ENCODE results near the gene SPTBN5. TPM values are rescaled to one million over a fixed set of nuclear protein-coding genes. Genes with fewer than 3 reads are reported as not detected.

SPTBN5 gene
- total RNA-seq, 4 donors from 2014 or later: 0.17 to 1.2 (median 0.68) TPM

DNA sequence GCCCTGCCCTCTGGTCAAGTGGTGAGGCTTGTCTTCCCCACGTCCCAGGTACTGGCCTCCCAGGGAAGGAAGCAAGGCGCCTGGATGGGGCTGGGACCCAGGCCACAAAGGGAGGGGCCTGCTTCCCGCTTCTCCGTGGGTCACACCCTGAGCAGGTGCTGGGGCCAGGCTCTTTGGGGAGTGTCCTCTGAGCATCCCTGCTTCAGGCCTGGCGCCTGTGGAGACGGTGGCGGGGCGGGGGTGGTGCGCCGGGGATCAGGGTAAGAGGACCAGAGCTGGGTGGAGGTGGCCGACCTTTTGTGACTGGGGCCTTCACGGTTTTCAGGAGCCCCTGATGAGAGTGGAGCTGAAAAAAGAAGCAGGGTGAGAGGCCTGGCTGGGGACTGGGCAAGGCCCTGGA lies 51.6 kb downstream of the SPTBN5 start:
- no peaks in the 10 kb centered on the region for H3K4me1 ChIP-seq
- no peaks in the 10 kb centered on the region for H3K9me3 ChIP-seq
- no peak overlapping the region for H3K27ac ChIP-seq (replicated peaks in 1 of 4)
- no peak for DNase-seq (ENCODE audit: extremely low spot score)
- peaks cover 34 to 84% (median 76%) of the 10 kb centered on the region in 4 donors for H3K36me3 ChIP-seq
- no peak overlapping the region for H3K4me3 ChIP-seq
- intact Hi-C loops (cut with DNase I): no loop called here
- no peaks in the 10 kb centered on the region for H3K27me3 ChIP-seq
- 76% methylated on average over 12 of the region's 12 CpGs for WGBS
- no peak for TF ChIP-seq EP300 (IDR thresholded peaks at IDR 0.05)
- TF ChIP-seq, protein P1, sequence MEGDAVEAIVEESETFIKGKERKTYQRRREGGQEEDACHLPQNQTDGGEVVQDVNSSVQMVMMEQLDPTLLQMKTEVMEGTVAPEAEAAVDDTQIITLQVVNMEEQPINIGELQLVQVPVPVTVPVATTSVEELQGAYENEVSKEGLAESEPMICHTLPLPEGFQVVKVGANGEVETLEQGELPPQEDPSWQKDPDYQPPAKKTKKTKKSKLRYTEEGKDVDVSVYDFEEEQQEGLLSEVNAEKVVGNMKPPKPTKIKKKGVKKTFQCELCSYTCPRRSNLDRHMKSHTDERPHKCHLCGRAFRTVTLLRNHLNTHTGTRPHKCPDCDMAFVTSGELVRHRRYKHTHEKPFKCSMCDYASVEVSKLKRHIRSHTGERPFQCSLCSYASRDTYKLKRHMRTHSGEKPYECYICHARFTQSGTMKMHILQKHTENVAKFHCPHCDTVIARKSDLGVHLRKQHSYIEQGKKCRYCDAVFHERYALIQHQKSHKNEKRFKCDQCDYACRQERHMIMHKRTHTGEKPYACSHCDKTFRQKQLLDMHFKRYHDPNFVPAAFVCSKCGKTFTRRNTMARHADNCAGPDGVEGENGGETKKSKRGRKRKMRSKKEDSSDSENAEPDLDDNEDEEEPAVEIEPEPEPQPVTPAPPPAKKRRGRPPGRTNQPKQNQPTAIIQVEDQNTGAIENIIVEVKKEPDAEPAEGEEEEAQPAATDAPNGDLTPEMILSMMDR (IDR thresholded peaks at IDR 0.05): no peak
- no peak for TF ChIP-seq POLR2A (IDR thresholded peaks at IDR 0.05; ENCODE audit: low read depth)

DNA sequence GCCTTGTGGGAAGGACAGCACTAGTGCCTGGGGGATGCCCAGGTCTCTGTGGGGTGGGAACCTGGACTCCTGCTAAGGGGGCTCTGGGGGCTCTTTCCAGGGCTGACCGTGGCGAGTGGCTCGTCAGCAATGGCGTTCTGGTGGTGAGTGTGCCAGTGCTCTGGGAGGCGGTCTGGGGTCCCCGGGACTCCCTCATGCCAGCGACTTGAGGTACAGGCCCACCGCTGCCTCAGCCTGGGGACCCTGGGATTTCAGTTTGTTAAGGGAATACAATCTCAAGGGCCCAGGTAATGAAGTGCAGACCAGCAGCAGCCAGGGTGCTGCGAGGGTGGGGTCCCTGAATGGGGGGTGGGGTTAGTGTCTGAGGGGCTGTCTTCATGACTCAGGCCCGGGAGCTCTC lies 52.7 kb downstream of the SPTBN5 start:
- Histone ChIP-seq H3K4me3 (no peak overlapping the region), H3K27me3 (no peaks in the 10 kb centered on the region), H3K9me3 (no peaks in the 10 kb centered on the region), H3K36me3 (peaks cover 25 to 83% (median 72%) of the 10 kb centered on the region in 4 donors), H3K4me1 (peaks cover 0 to 1% (median 0%) of the 10 kb centered on the region in 4 donors), H3K27ac (replicated peaks in 1 of 4) (no peak overlapping the region)
- no peak for DNase-seq (ENCODE audit: extremely low spot score)
- intact Hi-C loops (cut with DNase I): no loop called here
- WGBS: no CpG with 5 or more reads among the region's 10 CpGs
- TF ChIP-seq, protein P1 (IDR thresholded peaks at IDR 0.05): no peak

DNA sequence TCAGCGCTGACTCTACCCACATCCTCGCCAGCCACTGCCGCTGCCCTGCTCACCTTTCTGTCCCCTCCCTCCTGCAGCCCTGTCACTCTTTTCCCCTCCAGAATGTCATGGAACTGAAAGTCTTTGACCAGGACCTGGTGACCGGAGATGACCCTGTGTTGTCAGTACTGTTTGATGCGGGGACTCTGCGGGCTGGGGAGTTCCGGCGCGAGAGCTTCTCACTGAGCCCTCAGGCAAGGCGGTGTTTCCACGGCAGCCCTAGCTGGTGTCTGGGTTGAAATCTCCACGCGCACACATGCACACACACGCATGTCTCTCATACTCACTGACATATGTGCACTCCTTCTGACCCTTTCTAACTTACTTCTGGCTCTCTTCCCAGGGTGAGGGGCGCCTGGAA lies 53.2 kb downstream of the SPTBN5 start:
- peaks cover 23 to 83% (median 68%) of the 10 kb centered on the region in 4 donors for H3K36me3 ChIP-seq
- intact Hi-C loops (cut with DNase I): no loop called here
- H3K27ac ChIP-seq (replicated peaks in 1 of 4): no peak overlapping the region
- H3K27me3 ChIP-seq: no peaks in the 10 kb centered on the region
- H3K4me3 ChIP-seq: no peak overlapping the region
- DNase-seq (ENCODE audit: extremely low spot score): no peak
- H3K4me1 ChIP-seq: peaks cover 0 to 6% (median 0%) of the 10 kb centered on the region in 4 donors
- H3K9me3 ChIP-seq: no peaks in the 10 kb centered on the region
- TF ChIP-seq EP300 (IDR thresholded peaks at IDR 0.05): no peak
- TF ChIP-seq POLR2AphosphoS5 (IDR thresholded peaks at IDR 0.05): no peak
- TF ChIP-seq, protein P1 (IDR thresholded peaks at IDR 0.05): no peak
- no peak for TF ChIP-seq POLR2A (IDR thresholded peaks at IDR 0.05; ENCODE audit: low read depth)
- 91% methylated on average over 15 of the region's 15 CpGs for WGBS

DNA sequence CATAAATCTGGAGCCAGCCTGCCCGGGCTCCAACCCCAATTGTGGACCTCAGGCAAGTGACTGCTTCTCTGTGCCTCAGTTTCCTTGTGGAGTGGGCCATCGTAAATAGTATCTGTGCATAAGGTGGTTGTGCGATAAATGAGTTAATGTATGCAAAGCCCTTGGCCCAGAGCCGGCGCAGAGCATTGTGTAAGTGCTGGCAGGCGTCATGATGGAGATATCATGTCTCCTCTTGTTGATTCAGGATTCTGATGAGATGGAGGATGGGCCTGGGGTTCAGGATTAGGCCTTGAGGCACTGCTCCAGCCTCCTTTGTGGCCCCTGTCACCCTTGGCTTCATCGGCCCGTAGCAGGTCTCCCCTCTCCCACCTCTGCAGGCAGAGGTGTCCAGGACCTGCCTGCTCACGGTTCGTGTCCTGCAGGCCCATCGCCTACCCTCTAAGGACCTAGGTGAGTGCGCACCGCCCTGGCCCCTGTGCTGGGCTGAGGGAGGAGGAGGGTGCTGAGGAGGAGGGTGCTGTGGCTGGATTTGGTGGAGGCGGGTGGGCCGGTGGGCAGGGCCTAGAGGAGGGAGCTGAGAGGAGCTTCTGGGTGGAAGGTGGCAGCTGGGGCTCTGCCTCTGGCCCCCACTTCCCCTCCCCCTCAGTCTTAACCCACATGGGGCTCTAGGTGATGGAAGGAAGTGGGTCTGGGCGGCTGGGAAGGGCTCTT lies 53.9 kb downstream of the SPTBN5 start:
- H3K4me3 ChIP-seq: no peak overlapping the region
- DNase-seq (ENCODE audit: extremely low spot score): no peak
- intact Hi-C loops (cut with DNase I): no loop called here
- WGBS: 92% methylated on average over 16 of the region's 16 CpGs
- no peaks in the 10 kb centered on the region for H3K27me3 ChIP-seq
- no peak overlapping the region for H3K27ac ChIP-seq (replicated peaks in 1 of 4)
- H3K9me3 ChIP-seq: no peaks in the 10 kb centered on the region
- peaks cover 0 to 6% (median 0%) of the 10 kb centered on the region in 4 donors for H3K4me1 ChIP-seq
- H3K36me3 ChIP-seq: peaks cover 16 to 82% (median 61%) of the 10 kb centered on the region in 4 donors
- TF ChIP-seq EP300 (IDR thresholded peaks at IDR 0.05) (no peak), POLR2AphosphoS5 (IDR thresholded peaks at IDR 0.05) (no peak), POLR2A (IDR thresholded peaks at IDR 0.05; ENCODE audit: low read depth) (no peak)
- TF ChIP-seq, protein P1 (IDR thresholded peaks at IDR 0.05): no peak

All from esophagus muscularis mucosa (tissue), 4 donors.